Ovary (tissue), 3 donors: ENCODE results near the gene KDELR1.

ENCODE experiments used
- CTCF ChIP-seq, 3 donors: fragments of 450-650 bp in 2 of 3; fragments of 200-600 bp in 1 of 3; IDR thresholded peaks; one replicate each; pipeline versions ENCODE4 v1.5.1 to v1.8.0; 2016 to 2022; ENCODE audit warnings: antibody characterized with exemption in 3 of 3, mild to moderate bottlenecking in 1 of 3
- EP300 ChIP-seq: sonication (generic); formaldehyde crosslinking; IDR thresholded peaks from one replicate; pipeline ENCODE4 v1.6.1; 2017; ENCODE audit warnings: antibody characterized with exemption
- POLR2A ChIP-seq: fragments of 450-650 bp; IDR thresholded peaks from one replicate; pipeline ENCODE4 v1.6.1; 2017; ENCODE audit warnings: antibody characterized with exemption, mild to moderate bottlenecking, moderate library complexity
- donor health status: DM: no; HTN: no; CAD: no.

GRCh38 chr19:48378194-48378570 is 13.2 kb downstream of the KDELR1 start:
- TF ChIP-seq CTCF (IDR thresholded peaks at IDR 0.05) (no peak), POLR2A (no peak), EP300 (no peak)
